ENCODE measurements around the gene ELP1. TPM values are rescaled to one million over a fixed set of nuclear protein-coding genes. Genes with fewer than 3 reads are reported as not detected.
A peak's percentile ranks its signal among the peaks of the same experiment; 100 is the strongest.

ELP1 gene
- polyA plus RNA-seq, 1 donor (not counting 4 experiments of a cell fraction or from before 2014, with no cell fraction given) = 49.6 TPM

GRCh38 chr9:108836319-108836718 lies 97.6 kb downstream of the ELP1 start:
- dilution Hi-C loops (cut with MboI; ENCODE audit: extremely low pct_ligation_motif_present, low sequenced_read_pairs) = no loop called here
- Histone ChIP-seq H3K79me2 (ENCODE audit: control insufficient read depth, insufficient read depth, low read length) (no peaks in the 10 kb centered on the region), H3K4me3 (ENCODE audit: control insufficient read depth in 2 of 3, extremely low read depth in 1 of 3, insufficient read depth in 2 of 3, low read depth in 1 of 3, low read length in 3 of 3) (no peak overlapping the region), H3K4me2 (ENCODE audit: control insufficient read depth, extremely low read depth, insufficient read depth, low read depth, low read length) (peak overlapping the region; percentile 89), H3K27ac (ENCODE audit: control insufficient read depth, insufficient read depth, low read length) (peak overlapping the region; percentile 93), H3K4me1 (ENCODE audit: control insufficient read depth, extremely low read depth, insufficient read depth, low read length) (peaks cover 56% of the 10 kb centered on the region), H4K20me1 (ENCODE audit: control insufficient read depth, extremely low read depth, insufficient read depth, low read length) (no peaks in the 10 kb centered on the region), H2AFZ (ENCODE audit: control insufficient read depth, low read length) (no peak overlapping the region), H3K9me3 (ENCODE audit: control insufficient read depth, low read depth, low read length) (peaks cover 2% of the 10 kb centered on the region), H3K36me3 (ENCODE audit: control insufficient read depth in 2 of 2, extremely low read depth in 1 of 2, insufficient read depth in 2 of 2, low read length in 2 of 2) (no peaks in the 10 kb centered on the region), H3K9me1 (ENCODE audit: control insufficient read depth, extremely low read depth, insufficient read depth, low read length) (no peaks in the 10 kb centered on the region), H3K27me3 (ENCODE audit: control insufficient read depth, extremely low read depth, insufficient read depth, low read length) (no peaks in the 10 kb centered on the region), H3K9ac (ENCODE audit: control insufficient read depth, extremely low read depth, insufficient read depth, low read length) (peak overlapping the region; percentile 69)
- no peak for TF ChIP-seq EZH2 (IDR thresholded peaks at IDR 0.05; ENCODE audit: low read length)
- no peak for TF ChIP-seq CTCF (optimal IDR thresholded peaks at IDR 0.05 in 1 of 3, IDR thresholded peaks at IDR 0.05 in 1 of 3, conservative IDR thresholded peaks at IDR 0.05 in 1 of 3; ENCODE audit: extremely low read depth in 1 of 3, insufficient read depth in 2 of 3, low read length in 3 of 3)
- DNase-seq (ENCODE audit: low read depth, low spot score) (no peak), FAIRE-seq (no peak)

- peaks cover 2% of the 10 kb centered on the region for H3K9me3 ChIP-seq (ENCODE audit: control insufficient read depth, low read depth, low read length)
- H3K79me2 ChIP-seq (ENCODE audit: control insufficient read depth, insufficient read depth, low read length) = no peaks in the 10 kb centered on the region
- no peaks in the 10 kb centered on the region for H4K20me1 ChIP-seq (ENCODE audit: control insufficient read depth, extremely low read depth, insufficient read depth, low read length)
- peak; percentile 97 for FAIRE-seq
- TF ChIP-seq CTCF (optimal IDR thresholded peaks at IDR 0.05 in 1 of 3, IDR thresholded peaks at IDR 0.05 in 1 of 3, conservative IDR thresholded peaks at IDR 0.05 in 1 of 3; ENCODE audit: extremely low read depth in 1 of 3, insufficient read depth in 2 of 3, low read length in 3 of 3) (no peak), EZH2 (IDR thresholded peaks at IDR 0.05; ENCODE audit: low read length) (no peak)
- no peak for DNase-seq (ENCODE audit: low read depth, low spot score)
- peak overlapping the region; percentile 89 for H3K4me2 ChIP-seq (ENCODE audit: control insufficient read depth, extremely low read depth, insufficient read depth, low read depth, low read length)
- peak overlapping the region; percentile 10 for H2AFZ ChIP-seq (ENCODE audit: control insufficient read depth, low read length)
- H3K9me1 ChIP-seq (ENCODE audit: control insufficient read depth, extremely low read depth, insufficient read depth, low read length) = no peaks in the 10 kb centered on the region
- H3K27me3 ChIP-seq (ENCODE audit: control insufficient read depth, extremely low read depth, insufficient read depth, low read length) = no peaks in the 10 kb centered on the region
- H3K9ac ChIP-seq (ENCODE audit: control insufficient read depth, extremely low read depth, insufficient read depth, low read length) = peak overlapping the region; percentile 69
- no peaks in the 10 kb centered on the region for H3K36me3 ChIP-seq (ENCODE audit: control insufficient read depth in 2 of 2, extremely low read depth in 1 of 2, insufficient read depth in 2 of 2, low read length in 2 of 2)
- dilution Hi-C loops (cut with MboI; ENCODE audit: extremely low pct_ligation_motif_present, low sequenced_read_pairs) = no loop called here
- H3K4me3 ChIP-seq (ENCODE audit: control insufficient read depth in 2 of 3, extremely low read depth in 1 of 3, insufficient read depth in 2 of 3, low read depth in 1 of 3, low read length in 3 of 3) = no peak overlapping the region
- H3K27ac ChIP-seq (ENCODE audit: control insufficient read depth, insufficient read depth, low read length) = peak overlapping the region; percentile 93
- peaks cover 61% of the 10 kb centered on the region for H3K4me1 ChIP-seq (ENCODE audit: control insufficient read depth, extremely low read depth, insufficient read depth, low read length)
Observed at GRCh38 chr9:108835831-108836230, 98.1 kb downstream of the ELP1 start.
